ENCODE results near the gene TMEM231.
A peak's percentile ranks its signal among the peaks of the same experiment; 100 is the strongest.
"Not testable (repeated sequence)": the region's sequence is repeated elsewhere in the genome, so short reads cannot be mapped to it uniquely, and the experiment has no call there.

The TMEM231 gene

GRCh38 chr16:75566040-75566757 lies 10.1 kb upstream of the TMEM231 start, which contains the start of gene GABARAPL2:
GABARAPL2 (plus strand) TSS chr16:75566379; CDS start chr16:75566487, 108 bp downstream.
- peak; percentile 45 for DNase-seq

GRCh38 chr16:75565640-75566039 lies 9.6 kb upstream of the TMEM231 start:
- no peak for DNase-seq

GRCh38 chr16:75559564-75560372 lies 3.7 kb upstream of the TMEM231 start:
- DNase-seq = no peak

- no peak for DNase-seq
Observed at GRCh38 chr16:75558846-75559401, 2.9 kb upstream of the TMEM231 start.

GRCh38 chr16:75556431-75556950 lies 439 bp upstream of the TMEM231 start:
- DNase-seq = no peak

GRCh38 chr16:75555213-75555706 lies 792 bp downstream of the TMEM231 start:
- peak; percentile 89 for DNase-seq

- DNase-seq = no peak
Observed at GRCh38 chr16:75552951-75553350, 3.1 kb downstream of the TMEM231 start.

GRCh38 chr16:75550211-75550662 lies 5.8 kb downstream of the TMEM231 start:
- peak; percentile 4 for DNase-seq

- not testable (repeated sequence) for DNase-seq
Observed at GRCh38 chr16:75548456-75548855, 7.6 kb downstream of the TMEM231 start.

GRCh38 chr16:75546293-75546692 lies 9.8 kb downstream of the TMEM231 start:
- DNase-seq = no peak

GRCh38 chr16:75545879-75546278 lies 10.2 kb downstream of the TMEM231 start:
- not testable (repeated sequence) for DNase-seq

- not testable (repeated sequence) for DNase-seq
Observed at GRCh38 chr16:75542462-75542861, 13.6 kb downstream of the TMEM231 start.

- no peak for DNase-seq
Observed at GRCh38 chr16:75541236-75541635, 14.8 kb downstream of the TMEM231 start.

GRCh38 chr16:75538882-75539565 lies 17.0 kb downstream of the TMEM231 start:
- not testable (repeated sequence) for DNase-seq

- no peak for DNase-seq
Observed at GRCh38 chr16:75537776-75538175, 18.3 kb downstream of the TMEM231 start.

- DNase-seq = no peak
Observed at GRCh38 chr16:75535901-75536300, 20.2 kb downstream of the TMEM231 start, which contains the start of gene CHST5. CHST5 (minus strand) TSS chr16:75536108; CDS start chr16:75530384, 5,724 bp downstream.

GRCh38 chr16:75535211-75535843 lies 20.7 kb downstream of the TMEM231 start:
- DNase-seq = no peak

GRCh38 chr16:75534560-75535205 lies 21.4 kb downstream of the TMEM231 start:
- no peak for DNase-seq

- DNase-seq = no peak
Observed at GRCh38 chr16:75532791-75533190, 23.3 kb downstream of the TMEM231 start.

- DNase-seq = no peak
Observed at GRCh38 chr16:75532142-75532765, 23.8 kb downstream of the TMEM231 start.

GRCh38 chr16:75529959-75530358 lies 26.1 kb downstream of the TMEM231 start:
- DNase-seq = no peak

All from SHP77 treated with DMSO at 0.1 percent for 48 hours (cell line).